ENCODE results near the gene PLK2. TPM values are rescaled to one million over a fixed set of nuclear protein-coding genes. Genes with fewer than 3 reads are reported as not detected.

The PLK2 gene
- total and polyA plus RNA-seq, 2 donors, result 27.6 to 212 TPM

DNA sequence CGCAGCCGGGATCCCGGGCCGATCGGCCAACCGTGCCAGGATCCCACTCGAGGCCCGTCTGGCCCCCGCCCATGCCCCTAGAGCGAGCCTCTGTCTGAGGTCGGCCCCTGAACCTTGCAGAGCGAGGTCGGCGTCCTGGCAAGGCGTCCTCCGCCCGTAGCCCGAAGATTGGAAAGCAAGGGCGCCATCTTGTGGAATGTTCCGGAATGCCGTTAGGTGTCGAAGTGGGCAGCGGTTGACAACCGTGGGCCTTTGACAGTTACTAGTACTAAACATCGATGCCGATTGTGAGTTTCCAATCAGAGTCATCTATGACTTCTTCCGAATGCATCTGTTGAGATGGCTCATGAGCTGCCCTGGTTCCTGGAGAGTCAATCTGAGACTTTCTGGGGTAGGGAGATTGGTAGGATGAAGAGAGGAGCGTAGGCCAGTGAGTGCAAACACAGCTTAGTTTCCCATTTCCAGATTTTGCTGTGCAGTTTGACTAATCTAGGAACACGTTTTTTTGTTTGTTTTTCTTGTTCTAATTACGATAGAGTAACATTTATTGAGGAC, 923 bp upstream of the PLK2 start:
- Histone ChIP-seq H3K4me1 (ENCODE audit: insufficient read depth) (no peaks in the 10 kb centered on the region), H3K27ac (ENCODE audit: low read depth) (peak overlapping the region; percentile 89), H3K4me3 (ENCODE audit: low read depth, low read length) (peak overlapping the region; percentile 53), H3K36me3 (ENCODE audit: insufficient read depth) (no peaks in the 10 kb centered on the region)
- 8% methylated on average over 30 of the region's 30 CpGs for WGBS
- peak; percentile 82 for DNase-seq (ENCODE audit: extremely low spot score)

DNA sequence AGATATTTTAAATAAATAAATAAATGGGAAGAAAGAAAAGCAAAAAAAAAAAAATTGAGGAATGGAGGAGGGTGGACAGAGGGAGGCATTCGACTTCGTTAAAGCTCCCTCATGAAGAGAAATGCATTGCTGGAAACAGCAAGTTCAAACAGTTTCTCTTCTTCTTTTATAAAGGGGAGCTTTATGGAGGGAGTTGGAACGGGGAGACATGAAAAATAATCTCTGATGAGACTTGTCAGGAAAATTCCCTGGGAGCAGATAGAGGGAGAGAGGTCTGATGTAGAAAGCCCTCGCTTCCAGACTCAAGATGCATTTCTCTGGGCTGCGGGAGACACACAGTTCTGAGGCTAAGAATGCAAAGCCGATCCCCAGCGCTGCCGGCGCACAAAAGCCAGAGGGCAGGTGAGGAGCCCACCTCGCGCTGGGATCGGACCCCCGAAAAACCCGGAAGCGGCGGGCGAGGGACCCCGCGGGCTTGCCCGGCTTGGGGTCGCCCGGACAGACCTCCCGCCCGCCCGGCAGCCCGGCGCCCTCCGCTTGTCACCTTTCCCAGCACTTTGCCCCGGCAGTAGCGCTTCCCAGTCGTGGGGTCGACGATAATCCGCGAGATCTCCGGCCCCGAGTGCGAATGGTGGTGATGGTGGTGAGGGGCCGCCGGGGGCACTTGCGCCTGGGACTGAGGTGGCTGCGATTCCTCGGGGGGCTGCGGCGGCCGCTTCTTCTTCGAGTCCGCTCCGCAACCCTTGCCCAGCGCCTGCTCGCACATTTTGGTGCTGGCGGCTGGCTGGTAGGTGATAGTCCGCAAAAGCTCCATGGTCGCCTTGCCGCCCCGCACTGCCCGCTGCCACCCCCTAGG, 512 bp downstream of the PLK2 start:
- under 1% methylated on average over 57 of the region's 57 CpGs for WGBS
- H3K4me1 ChIP-seq (ENCODE audit: insufficient read depth), result no peaks in the 10 kb centered on the region
- H3K4me3 ChIP-seq (ENCODE audit: low read depth, low read length), result peak overlapping the region; percentile 71
- H3K36me3 ChIP-seq (ENCODE audit: insufficient read depth), result no peaks in the 10 kb centered on the region
- DNase-seq (ENCODE audit: extremely low spot score), result peak; percentile 45
- peak overlapping the region; percentile 78 for H3K27ac ChIP-seq (ENCODE audit: low read depth)

DNA sequence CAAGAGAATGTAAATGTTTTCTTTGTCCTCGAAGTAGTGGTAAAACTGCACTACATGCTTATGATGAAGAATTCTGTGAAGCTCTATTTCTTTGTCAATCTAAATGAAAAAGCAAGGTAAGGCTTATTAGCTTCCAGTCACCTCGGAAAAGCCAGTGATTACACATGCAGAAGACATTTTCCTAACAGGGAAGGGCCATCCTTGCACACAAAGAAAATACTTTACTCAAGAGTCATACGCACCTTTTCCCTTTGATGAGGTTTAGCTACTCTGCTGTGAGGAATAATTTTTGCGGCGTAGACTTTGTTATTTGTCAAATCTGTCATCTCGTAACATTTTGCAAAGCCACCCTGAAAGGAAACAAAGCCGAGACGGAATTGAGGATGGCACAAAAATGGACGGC, 1.1 kb downstream of the PLK2 start:
- Histone ChIP-seq H3K36me3 (ENCODE audit: insufficient read depth) (peaks cover 4% of the 10 kb centered on the region), H3K4me3 (ENCODE audit: low read depth, low read length) (peak overlapping the region; percentile 71), H3K27ac (ENCODE audit: low read depth) (no peak overlapping the region), H3K4me1 (ENCODE audit: insufficient read depth) (no peaks in the 10 kb centered on the region)
- DNase-seq (ENCODE audit: extremely low spot score), result peak; percentile 21
- 22% methylated on average over 9 of the region's 9 CpGs for WGBS

DNA sequence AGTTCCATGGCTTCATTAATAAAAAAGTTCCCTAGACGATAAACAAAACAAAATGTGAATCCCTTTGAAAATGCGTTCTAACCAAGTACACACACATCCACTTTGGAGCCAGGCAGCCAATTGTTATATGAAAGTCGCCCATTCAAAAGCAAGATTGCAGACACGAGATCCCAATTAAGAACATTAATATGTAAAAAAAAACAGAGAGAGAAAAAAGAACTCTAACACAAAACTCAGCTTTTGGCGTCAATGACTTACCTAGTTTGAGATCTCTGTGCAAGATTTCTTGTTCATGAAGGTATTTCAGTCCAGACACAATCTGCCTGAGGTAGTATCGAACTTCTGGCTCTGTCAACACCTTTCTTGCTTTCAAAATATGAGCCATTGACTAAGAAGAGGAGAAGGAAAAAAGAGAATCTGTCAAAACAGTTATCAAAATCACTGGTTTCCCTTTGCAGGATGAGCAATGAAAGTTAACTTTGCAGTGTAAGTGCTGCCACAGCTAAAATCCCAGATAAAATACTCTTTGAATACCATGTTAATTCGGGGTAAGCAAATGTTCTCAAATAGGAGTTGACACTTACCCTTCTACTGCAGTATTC, 1.6 kb downstream of the PLK2 start:
- peaks cover 5% of the 10 kb centered on the region for H3K36me3 ChIP-seq (ENCODE audit: insufficient read depth)
- peak overlapping the region; percentile 18 for H3K27ac ChIP-seq (ENCODE audit: low read depth)
- peak overlapping the region; percentile 71 for H3K4me3 ChIP-seq (ENCODE audit: low read depth, low read length)
- WGBS, result 49% methylated on average over 7 of the region's 7 CpGs
- H3K4me1 ChIP-seq (ENCODE audit: insufficient read depth), result no peaks in the 10 kb centered on the region
- DNase-seq (ENCODE audit: extremely low spot score), result no peak

DNA sequence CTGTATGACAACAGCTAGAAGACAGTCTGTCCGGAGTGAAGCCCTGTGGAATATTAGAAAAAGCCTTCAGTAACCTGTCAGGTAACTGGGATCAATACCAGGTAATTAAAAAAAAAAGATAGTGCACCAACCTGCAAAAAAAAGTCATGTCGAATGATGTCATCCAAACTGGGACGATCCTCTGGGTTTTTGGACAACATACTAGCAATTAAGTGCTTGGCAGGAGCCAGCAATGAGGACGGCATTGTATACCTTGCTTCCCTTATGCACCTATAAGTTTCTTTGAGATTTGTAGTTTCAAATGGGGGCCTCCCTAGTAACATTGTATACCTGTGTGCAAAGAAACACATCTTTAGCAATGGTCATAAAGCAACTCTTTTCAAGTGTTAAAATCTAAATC, 2.8 kb downstream of the PLK2 start:
- Histone ChIP-seq H3K4me3 (ENCODE audit: low read depth, low read length) (peak overlapping the region; percentile 41), H3K36me3 (ENCODE audit: insufficient read depth) (peaks cover 5% of the 10 kb centered on the region), H3K4me1 (ENCODE audit: insufficient read depth) (no peaks in the 10 kb centered on the region), H3K27ac (ENCODE audit: low read depth) (no peak overlapping the region)
- DNase-seq (ENCODE audit: extremely low spot score), result no peak
- WGBS, result 59% methylated on average over 4 of the region's 4 CpGs

DNA sequence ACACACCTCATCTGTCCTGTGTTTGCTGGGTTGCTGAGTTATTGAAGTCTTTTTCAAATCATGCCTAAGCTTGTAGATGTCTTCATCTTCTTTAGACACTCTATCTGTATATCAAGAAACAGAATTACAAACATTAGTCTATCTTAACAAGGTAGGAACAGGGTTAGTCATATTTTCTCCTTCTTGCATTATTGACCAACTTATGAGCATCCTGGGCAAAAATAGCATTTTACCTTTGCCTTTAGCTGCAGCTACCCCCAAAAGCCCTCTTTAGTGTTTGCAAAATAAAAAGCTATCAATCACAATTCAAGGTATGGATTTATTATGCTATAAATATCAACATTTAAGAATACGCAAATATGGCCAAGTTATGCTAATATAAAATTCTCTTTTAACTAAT, 3.4 kb downstream of the PLK2 start:
- H3K27ac ChIP-seq (ENCODE audit: low read depth), result no peak overlapping the region
- H3K4me1 ChIP-seq (ENCODE audit: insufficient read depth), result no peaks in the 10 kb centered on the region
- 82% methylated on average over 1 of the region's 1 CpG for whole genome bisulfite sequencing
- DNase-seq (ENCODE audit: extremely low spot score), result no peak
- H3K4me3 ChIP-seq (ENCODE audit: low read depth, low read length), result peak overlapping the region; percentile 41
- peaks cover 5% of the 10 kb centered on the region for H3K36me3 ChIP-seq (ENCODE audit: insufficient read depth)

DNA sequence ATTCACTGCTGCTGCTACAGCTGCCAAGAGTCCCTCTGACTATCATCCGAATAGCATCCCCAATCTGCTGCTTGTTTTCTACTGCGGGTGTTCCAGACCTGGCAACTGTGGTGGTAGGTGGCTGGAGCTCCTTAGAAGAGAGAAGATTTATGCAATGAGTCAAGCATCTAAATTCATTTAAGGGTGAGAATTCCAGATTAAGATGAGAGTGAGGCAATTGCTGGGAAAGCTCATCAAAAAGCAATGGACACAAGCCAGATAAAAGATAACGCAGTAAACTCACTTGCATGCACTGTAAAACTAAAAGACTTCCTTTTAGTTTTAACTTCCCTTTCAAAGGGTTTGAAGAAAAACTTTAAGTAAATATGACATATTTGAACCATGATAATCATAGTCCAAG, 3.9 kb downstream of the PLK2 start:
- no peak for DNase-seq (ENCODE audit: extremely low spot score)
- 72% methylated on average over 3 of the region's 3 CpGs for WGBS
- Histone ChIP-seq H3K36me3 (ENCODE audit: insufficient read depth) (peaks cover 5% of the 10 kb centered on the region), H3K4me3 (ENCODE audit: low read depth, low read length) (peak overlapping the region; percentile 29), H3K27ac (ENCODE audit: low read depth) (no peak overlapping the region), H3K4me1 (ENCODE audit: insufficient read depth) (no peaks in the 10 kb centered on the region)

DNA sequence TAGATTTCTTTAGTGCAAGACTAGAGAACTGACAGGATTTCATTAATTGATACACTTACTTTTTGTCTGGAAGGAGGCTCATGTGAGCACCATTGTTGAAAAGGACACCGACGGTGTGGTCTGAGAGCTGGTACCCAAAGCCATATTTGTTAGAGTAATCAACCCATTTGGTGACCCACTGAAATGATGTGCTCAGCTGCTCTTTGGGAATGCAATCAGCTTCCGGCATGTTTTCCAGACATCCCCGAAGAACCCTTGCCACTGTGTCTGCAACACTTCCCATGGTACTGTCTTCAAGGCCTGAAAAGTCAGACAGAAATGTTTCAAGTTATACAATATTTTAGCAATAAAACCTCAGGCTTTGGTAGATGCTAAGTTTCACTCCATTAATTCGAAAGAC, 4.4 kb downstream of the PLK2 start:
- peaks cover 5% of the 10 kb centered on the region for H3K36me3 ChIP-seq (ENCODE audit: insufficient read depth)
- no peaks in the 10 kb centered on the region for H3K4me1 ChIP-seq (ENCODE audit: insufficient read depth)
- no peak for DNase-seq (ENCODE audit: extremely low spot score)
- no peak overlapping the region for H3K27ac ChIP-seq (ENCODE audit: low read depth)
- 90% methylated on average over 5 of the region's 5 CpGs for WGBS
- H3K4me3 ChIP-seq (ENCODE audit: low read depth, low read length), result no peak overlapping the region

DNA sequence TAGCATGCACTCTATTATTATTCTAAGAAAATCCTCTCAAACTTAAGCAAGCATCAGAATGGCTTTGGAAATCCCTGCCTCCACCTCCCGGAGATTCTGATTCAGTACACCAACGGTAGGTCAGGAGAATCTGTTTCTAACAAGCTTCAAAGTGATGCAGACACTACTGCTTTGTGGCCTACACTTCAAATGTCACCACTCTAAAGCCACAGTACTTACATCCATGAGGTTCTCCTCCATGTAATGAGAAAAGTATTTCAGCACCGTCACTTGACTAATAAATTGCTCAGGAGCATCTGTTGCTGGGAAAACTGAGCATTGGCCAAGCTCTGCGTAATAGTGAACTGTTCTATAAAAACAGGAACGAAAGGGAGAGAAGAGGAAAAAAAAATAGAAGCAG, 4.8 kb downstream of the PLK2 start:
- DNase-seq (ENCODE audit: extremely low spot score), result no peak
- Histone ChIP-seq H3K36me3 (ENCODE audit: insufficient read depth) (peaks cover 5% of the 10 kb centered on the region), H3K27ac (ENCODE audit: low read depth) (no peak overlapping the region), H3K4me3 (ENCODE audit: low read depth, low read length) (no peak overlapping the region), H3K4me1 (ENCODE audit: insufficient read depth) (no peaks in the 10 kb centered on the region)
- 71% methylated on average over 5 of the region's 5 CpGs for WGBS

DNA sequence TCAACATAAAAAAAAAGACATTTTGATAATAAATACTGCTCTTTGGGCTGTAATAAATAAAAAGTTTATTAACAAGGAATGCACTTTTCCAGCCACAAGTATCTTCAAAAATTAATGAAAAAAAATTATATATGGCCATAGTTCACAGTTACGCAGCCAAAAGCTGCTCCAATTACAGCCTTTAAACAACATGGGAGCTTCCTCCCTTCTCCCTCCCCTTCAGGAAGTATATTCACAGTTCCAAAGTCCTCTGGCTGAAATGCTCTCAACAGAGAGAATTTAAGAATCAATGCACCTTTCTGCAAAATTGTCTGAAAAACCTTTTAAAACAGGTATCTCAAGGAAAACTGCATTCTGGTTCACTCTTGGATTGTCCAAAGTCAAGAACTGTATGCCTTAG, 5.9 kb downstream of the PLK2 start:
- Histone ChIP-seq H3K4me1 (ENCODE audit: insufficient read depth) (no peaks in the 10 kb centered on the region), H3K27ac (ENCODE audit: low read depth) (no peak overlapping the region), H3K36me3 (ENCODE audit: insufficient read depth) (peaks cover 5% of the 10 kb centered on the region), H3K4me3 (ENCODE audit: low read depth, low read length) (no peak overlapping the region)
- DNase-seq (ENCODE audit: extremely low spot score), result no peak
- WGBS, result 91% methylated on average over 1 of the region's 1 CpG

DNA sequence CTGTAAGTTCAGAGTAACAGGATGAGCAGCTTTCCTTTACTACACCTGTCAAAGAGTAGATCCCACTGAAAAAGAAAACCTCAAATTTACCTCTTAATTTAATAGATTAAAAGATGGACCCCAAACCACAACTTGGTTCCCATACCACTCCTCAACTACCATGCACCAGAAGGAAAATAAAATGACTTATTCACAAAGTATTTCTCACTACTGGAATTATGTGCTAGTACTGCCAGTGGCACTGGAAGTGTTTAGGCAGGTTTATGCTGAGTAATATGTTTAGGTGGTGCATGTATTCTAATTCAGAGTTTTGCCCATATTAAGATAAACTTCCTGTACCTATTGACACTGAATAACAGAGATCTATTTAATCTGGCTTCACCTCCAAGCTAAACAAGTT, 6.6 kb downstream of the PLK2 start:
- no peak overlapping the region for H3K4me3 ChIP-seq (ENCODE audit: low read depth, low read length)
- H3K36me3 ChIP-seq (ENCODE audit: insufficient read depth), result peaks cover 5% of the 10 kb centered on the region
- H3K27ac ChIP-seq (ENCODE audit: low read depth), result no peak overlapping the region
- DNase-seq (ENCODE audit: extremely low spot score), result no peak
- H3K4me1 ChIP-seq (ENCODE audit: insufficient read depth), result no peaks in the 10 kb centered on the region

DNA sequence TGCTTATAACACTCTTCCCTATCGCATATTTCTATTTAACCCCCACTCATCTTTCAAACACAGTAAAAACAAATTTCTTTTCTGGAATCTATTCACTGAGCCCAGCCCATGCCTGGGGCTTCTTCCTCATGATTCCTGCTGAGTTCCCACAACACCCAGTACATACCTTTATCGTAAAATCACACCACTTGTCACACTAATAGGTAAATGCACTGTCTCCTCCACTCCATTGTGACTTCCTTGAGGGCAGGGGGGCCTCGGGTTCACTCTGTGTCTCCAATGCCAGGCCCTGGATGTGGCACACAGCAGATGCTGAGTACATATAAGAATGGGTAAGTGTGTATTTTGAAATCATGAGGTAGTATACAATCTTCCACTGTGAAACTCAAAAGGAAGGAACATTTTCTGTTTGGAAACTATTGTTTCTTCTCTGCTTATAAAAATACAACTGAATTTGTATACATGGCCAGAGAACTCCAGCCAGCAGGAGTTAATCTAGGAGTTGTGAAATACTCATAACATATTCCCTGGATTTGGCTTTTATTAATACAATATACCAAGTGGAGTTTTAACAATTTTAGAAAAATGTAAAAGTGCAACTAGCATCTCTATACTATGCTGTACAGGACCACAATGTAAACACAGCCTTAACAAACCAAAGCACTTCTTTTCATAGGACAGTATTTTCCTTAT, 7.2 kb downstream of the PLK2 start:
- Histone ChIP-seq H3K4me1 (ENCODE audit: insufficient read depth) (no peaks in the 10 kb centered on the region), H3K4me3 (ENCODE audit: low read depth, low read length) (no peak overlapping the region), H3K36me3 (ENCODE audit: insufficient read depth) (peaks cover 5% of the 10 kb centered on the region), H3K27ac (ENCODE audit: low read depth) (no peak overlapping the region)
- no peak for DNase-seq (ENCODE audit: extremely low spot score)
- 88% methylated on average over 3 of the region's 3 CpGs for WGBS

DNA sequence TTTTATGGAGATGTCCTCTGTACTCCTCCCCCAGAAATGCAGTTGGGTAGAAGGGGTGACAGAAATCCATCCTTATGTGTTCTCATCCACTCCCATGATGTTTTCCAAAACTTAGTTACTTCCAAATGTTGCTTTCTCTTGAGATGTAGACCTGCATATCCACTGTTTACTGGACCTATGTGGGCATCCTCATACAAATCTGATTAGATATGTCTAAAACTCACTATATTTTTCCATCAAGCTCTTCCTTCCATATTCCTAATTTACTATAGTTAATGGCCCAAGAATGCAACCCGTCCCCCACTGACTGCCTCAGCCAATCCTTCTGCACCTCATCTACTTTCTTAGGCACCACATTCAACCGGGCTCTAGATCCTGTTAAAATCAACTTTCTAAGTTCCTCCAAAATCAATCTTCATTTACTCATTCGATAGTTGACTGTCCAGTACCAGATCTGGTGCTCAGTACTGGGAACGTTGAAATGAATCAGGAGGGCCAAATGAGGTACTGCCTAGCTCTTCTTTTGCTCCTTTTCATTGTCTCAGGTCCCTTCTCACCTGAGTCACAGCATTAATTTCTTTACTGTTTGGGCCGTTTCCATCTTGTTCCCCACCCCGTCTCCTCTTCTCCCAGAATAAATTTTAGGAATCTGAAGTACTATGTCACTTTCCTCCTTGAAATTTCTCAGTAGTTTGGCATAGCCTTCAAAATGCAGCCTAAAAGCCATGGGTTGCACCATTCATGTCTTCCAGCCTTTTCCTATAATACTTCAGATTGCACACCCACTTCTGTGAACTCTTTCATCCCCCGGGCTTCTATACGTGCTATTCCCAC, 7.9 kb downstream of the PLK2 start:
- Histone ChIP-seq H3K27ac (ENCODE audit: low read depth) (no peak overlapping the region), H3K36me3 (ENCODE audit: insufficient read depth) (peaks cover 5% of the 10 kb centered on the region)
- WGBS, result 90% methylated on average over 8 of the region's 8 CpGs

More for the DNA sequence above, 7.9 kb downstream of the PLK2 start:
- Histone ChIP-seq H3K4me1 (ENCODE audit: insufficient read depth) (no peaks in the 10 kb centered on the region), H3K4me3 (ENCODE audit: low read depth, low read length) (no peak overlapping the region)
- no peak for DNase-seq (ENCODE audit: extremely low spot score)

Measured in urinary bladder (tissue), 4 donors.